HCT116 (cell line): ENCODE data around the gene EXOSC10. TPM values are rescaled to one million over a fixed set of nuclear protein-coding genes. Genes with fewer than 3 reads are reported as not detected.

Experiments used
- ATAC-seq: fragments of 200-7000 bp; cut with Tn5 transposase; 2 replicates; pipeline ENCODE4 v1.9.1; 2020; ENCODE audit warnings: mild to moderate bottlenecking, moderate library complexity
- BruUV-seq: library from RNA; stranded (reverse); fragments of 400-500 nt; replicated peaks from 2 replicates; lab custom pipeline; 2021; lab: Mats Ljungman, UMichigan
- CTCF ChIA-PET: fragments of 300-600 bp; sonication (Branson Sonifier 250); formaldehyde crosslinking; loops from one replicate; lab custom pipeline; 2021; ENCODE audit warnings: antibody characterized with exemption; lab: Charles Lee
- POLR2A ChIA-PET: fragments of 300-600, 350-600 bp; sonication (Branson Sonifier 250); formaldehyde crosslinking; loops from one replicate; lab custom pipeline; 2021; ENCODE audit warnings: antibody characterized with exemption; lab: Charles Lee
- RAD21 ChIA-PET, 2 experiments: fragments of 300-600 bp; sonication (Branson Sonifier 250); formaldehyde crosslinking; loops; one replicate each; lab custom pipeline; 2023; ENCODE audit warnings: low total read pairs in 2 of 2; ENCODE audit not compliant: uncharacterized antibody in 2 of 2, unreplicated experiment in 2 of 2, low non-redundant PET in 1 of 2; lab: Charles Lee
- DNase-seq: peaks from one replicate; pipeline ENCODE4 v3.0.0-alpha.2; 2010; ENCODE audit warnings: low read depth, low spot score
- H2AFZ ChIP-seq: fragments of 200-600 bp; shearing (Covaris generic), sonication (generic); 2 replicates; pipeline ENCODE4 v1.6.1; 2017; ENCODE audit warnings: low read depth, mixed run types, mixed read lengths, antibody characterized with exemption, low read length; ENCODE audit not compliant: poor library complexity, severe bottlenecking
- H3K27ac ChIP-seq: 2 replicates; pipeline ENCODE4 v1.5.1; 2012; ENCODE audit warnings: low read depth, low read length
- H3K27me3 ChIP-seq: fragments of 200-600 bp; sonication (generic); 2 replicates; pipeline ENCODE4 v1.6.1; 2016; ENCODE audit warnings: mixed run types, low read length, mixed read lengths; ENCODE audit not compliant: insufficient read depth
- H3K36me3 ChIP-seq, 2 experiments: fragments of 200-500 bp in 1 of 2; fragments of 200-600 bp in 1 of 2; sonication (Bioruptor generic) in 1 of 2; sonication (generic) in 1 of 2; 2 replicates each; pipeline versions ENCODE4 v1.5.1 to v1.6.1; 2014 to 2016; ENCODE audit warnings: low read length in 2 of 2, inconsistent platforms in 1 of 2, mixed read lengths in 1 of 2, mixed run types in 1 of 2; ENCODE audit not compliant: insufficient read depth in 2 of 2, control insufficient read depth in 1 of 2
- H3K4me1 ChIP-seq, 2 experiments: fragments of 200-600 bp in 1 of 2; sonication (generic) in 1 of 2; 2 replicates each; pipeline versions ENCODE4 v1.5.1 to v1.6.1; 2012 to 2017; ENCODE audit warnings: low read length in 2 of 2, inconsistent platforms in 1 of 2, mild to moderate bottlenecking in 1 of 2, mixed read lengths in 1 of 2, mixed run types in 1 of 2, moderate library complexity in 1 of 2; ENCODE audit not compliant: insufficient read depth in 2 of 2, control insufficient read depth in 1 of 2
- H3K4me2 ChIP-seq: fragments of 200-600 bp; sonication (generic); 2 replicates; pipeline ENCODE4 v1.6.1; 2017; ENCODE audit warnings: mixed run types, low read length, mixed read lengths
- H3K4me3 ChIP-seq, 2 experiments: fragments of 200-600 bp in 1 of 2; sonication (generic) in 1 of 2; replicated peaks in 1 of 2; 2 replicates each; pipeline ENCODE4 v1.5.1; 2011 to 2016; ENCODE audit warnings: low read length in 2 of 2, control low read depth in 1 of 2, low read depth in 1 of 2, mild to moderate bottlenecking in 1 of 2, mixed read lengths in 1 of 2, mixed run types in 1 of 2
- H3K79me2 ChIP-seq: fragments of 200-600 bp; sonication (generic); 2 replicates; pipeline ENCODE4 v1.6.1; 2017; ENCODE audit warnings: mild to moderate bottlenecking, mixed run types, low read length, moderate library complexity, mixed read lengths; ENCODE audit not compliant: insufficient read depth
- H3K9ac ChIP-seq: fragments of 200-600 bp; sonication (generic); 2 replicates; pipeline ENCODE4 v1.6.1; 2016; ENCODE audit warnings: low read length, mixed read lengths
- H3K9me2 ChIP-seq: fragments of 200-600 bp; sonication (generic), shearing (Covaris generic); 2 replicates; pipeline ENCODE4 v1.6.1; 2017; ENCODE audit warnings: mixed run types, mild to moderate bottlenecking, moderate library complexity; ENCODE audit not compliant: insufficient read depth
- H3K9me3 ChIP-seq, 2 experiments: fragments of 200-500 bp in 1 of 2; fragments of 200-600 bp in 1 of 2; sonication (Bioruptor generic) in 1 of 2; sonication (generic) in 1 of 2; 2 replicates each; pipeline ENCODE4 v1.6.1; 2014 to 2017; ENCODE audit warnings: low read length in 2 of 2, mixed read lengths in 2 of 2, inconsistent platforms in 1 of 2, low read depth in 1 of 2, mild to moderate bottlenecking in 1 of 2, mixed run types in 1 of 2, moderate library complexity in 1 of 2; ENCODE audit not compliant: control insufficient read depth in 1 of 2, insufficient read depth in 1 of 2
- H4K20me1 ChIP-seq: fragments of 200-600 bp; sonication (generic), shearing (Covaris generic); 2 replicates; pipeline ENCODE4 v1.6.1; 2017; ENCODE audit warnings: mixed run types, mild to moderate bottlenecking, moderate library complexity; ENCODE audit not compliant: insufficient read depth
- EGR1 ChIP-seq: IDR thresholded peaks from 2 replicates; pipeline ENCODE4 v1.6.1; 2012; ENCODE audit warnings: low read depth
- ELF1 ChIP-seq: IDR thresholded peaks from 2 replicates; pipeline ENCODE4 v1.6.1; 2012; ENCODE audit warnings: low read depth, borderline replicate concordance
- EZH2 ChIP-seq: fragments of 200-600 bp; sonication (generic); IDR thresholded peaks from 2 replicates; pipeline ENCODE4 v1.6.1; 2017; ENCODE audit warnings: antibody characterized with exemption, mixed run types
- POLR2A ChIP-seq: IDR thresholded peaks from 2 replicates; pipeline ENCODE4 v1.7.0; 2011; ENCODE audit warnings: borderline replicate concordance; ENCODE audit not compliant: insufficient read depth, insufficient read length; ENCODE audit errors: extremely low read depth
- RAD21 ChIP-seq: IDR thresholded peaks from 2 replicates; pipeline ENCODE4 v1.6.1; 2012; ENCODE audit warnings: low read depth, mild to moderate bottlenecking
- intact Hi-C: fragments of 100-400 bp; cut with micrococcal nuclease; formaldehyde crosslinking; loops from 2 replicates; pipeline ENCODE4 v1.10.0; 2022
- total RNA-seq: library from RNA; stranded (reverse); gene quantifications from one replicate; pipeline ENCODE4 v1.2.1, GENCODE V29; 2021; ENCODE audit not compliant: unreplicated experiment
- TF ChIP-seq, protein P1 (sequence below): IDR thresholded peaks from 2 replicates; pipeline ENCODE4 v1.6.1; 2012; ENCODE audit warnings: low read depth

Gene EXOSC10
- total RNA-seq, 1 experiment from 2014 or later = 80.7 TPM

GRCh38 chr1:11068600-11069473, 30.8 kb downstream of the EXOSC10 start (continued):
- TF ChIP-seq, protein P1, sequence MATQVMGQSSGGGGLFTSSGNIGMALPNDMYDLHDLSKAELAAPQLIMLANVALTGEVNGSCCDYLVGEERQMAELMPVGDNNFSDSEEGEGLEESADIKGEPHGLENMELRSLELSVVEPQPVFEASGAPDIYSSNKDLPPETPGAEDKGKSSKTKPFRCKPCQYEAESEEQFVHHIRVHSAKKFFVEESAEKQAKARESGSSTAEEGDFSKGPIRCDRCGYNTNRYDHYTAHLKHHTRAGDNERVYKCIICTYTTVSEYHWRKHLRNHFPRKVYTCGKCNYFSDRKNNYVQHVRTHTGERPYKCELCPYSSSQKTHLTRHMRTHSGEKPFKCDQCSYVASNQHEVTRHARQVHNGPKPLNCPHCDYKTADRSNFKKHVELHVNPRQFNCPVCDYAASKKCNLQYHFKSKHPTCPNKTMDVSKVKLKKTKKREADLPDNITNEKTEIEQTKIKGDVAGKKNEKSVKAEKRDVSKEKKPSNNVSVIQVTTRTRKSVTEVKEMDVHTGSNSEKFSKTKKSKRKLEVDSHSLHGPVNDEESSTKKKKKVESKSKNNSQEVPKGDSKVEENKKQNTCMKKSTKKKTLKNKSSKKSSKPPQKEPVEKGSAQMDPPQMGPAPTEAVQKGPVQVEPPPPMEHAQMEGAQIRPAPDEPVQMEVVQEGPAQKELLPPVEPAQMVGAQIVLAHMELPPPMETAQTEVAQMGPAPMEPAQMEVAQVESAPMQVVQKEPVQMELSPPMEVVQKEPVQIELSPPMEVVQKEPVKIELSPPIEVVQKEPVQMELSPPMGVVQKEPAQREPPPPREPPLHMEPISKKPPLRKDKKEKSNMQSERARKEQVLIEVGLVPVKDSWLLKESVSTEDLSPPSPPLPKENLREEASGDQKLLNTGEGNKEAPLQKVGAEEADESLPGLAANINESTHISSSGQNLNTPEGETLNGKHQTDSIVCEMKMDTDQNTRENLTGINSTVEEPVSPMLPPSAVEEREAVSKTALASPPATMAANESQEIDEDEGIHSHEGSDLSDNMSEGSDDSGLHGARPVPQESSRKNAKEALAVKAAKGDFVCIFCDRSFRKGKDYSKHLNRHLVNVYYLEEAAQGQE = no peak
- TF ChIP-seq, all 23 proteins: peak for 0

- H3K79me2 ChIP-seq = no peaks in the 10 kb centered on the region
- H3K4me1 ChIP-seq = peaks cover 0 to 4% of the 10 kb centered on the region in 2 experiments; a peak in 1 of 4 replicates
- ChIA-PET CTCF (no interaction called here), RAD21 (no interaction called here), POLR2A (no interaction called here)
- TF ChIP-seq RAD21 = no peak
- TF ChIP-seq, protein P1 = no peak
- TF ChIP-seq EGR1 = no peak
- no peak for TF ChIP-seq EZH2
- no peak for TF ChIP-seq ELF1
- no peak for TF ChIP-seq POLR2A
- no peak overlapping the region for H3K4me2 ChIP-seq
- H3K9ac ChIP-seq = no peak overlapping the region
- no peaks in the 10 kb centered on the region for H3K9me3 ChIP-seq
- no peaks in the 10 kb centered on the region for H3K27me3 ChIP-seq
- H3K27ac ChIP-seq = no peak overlapping the region
- intact Hi-C loops = no loop called here
- peaks cover 59 to 68% of the 10 kb centered on the region in 2 experiments for H3K36me3 ChIP-seq
- H3K4me3 ChIP-seq = no peak overlapping the region
- no peak for ATAC-seq
- DNase-seq = no peak
- BruUV-seq = no TSS peak
- no peaks in the 10 kb centered on the region for H4K20me1 ChIP-seq
- no peaks in the 10 kb centered on the region for H3K9me2 ChIP-seq
- H2AFZ ChIP-seq = no peak overlapping the region
These were observed 31.7 kb downstream of the EXOSC10 start for GRCh38 chr1:11067716-11068599.
